ENCODE results near the gene IQSEC2. TPM values are rescaled to one million over a fixed set of nuclear protein-coding genes. Genes with fewer than 3 reads are reported as not detected.

IQSEC2 gene
- total and polyA plus RNA-seq, 2 of the 8 experiments (the other 6 are each of a cell fraction or from before 2014, with no cell fraction given) = 6.1 to 54.9 TPM

DNA sequence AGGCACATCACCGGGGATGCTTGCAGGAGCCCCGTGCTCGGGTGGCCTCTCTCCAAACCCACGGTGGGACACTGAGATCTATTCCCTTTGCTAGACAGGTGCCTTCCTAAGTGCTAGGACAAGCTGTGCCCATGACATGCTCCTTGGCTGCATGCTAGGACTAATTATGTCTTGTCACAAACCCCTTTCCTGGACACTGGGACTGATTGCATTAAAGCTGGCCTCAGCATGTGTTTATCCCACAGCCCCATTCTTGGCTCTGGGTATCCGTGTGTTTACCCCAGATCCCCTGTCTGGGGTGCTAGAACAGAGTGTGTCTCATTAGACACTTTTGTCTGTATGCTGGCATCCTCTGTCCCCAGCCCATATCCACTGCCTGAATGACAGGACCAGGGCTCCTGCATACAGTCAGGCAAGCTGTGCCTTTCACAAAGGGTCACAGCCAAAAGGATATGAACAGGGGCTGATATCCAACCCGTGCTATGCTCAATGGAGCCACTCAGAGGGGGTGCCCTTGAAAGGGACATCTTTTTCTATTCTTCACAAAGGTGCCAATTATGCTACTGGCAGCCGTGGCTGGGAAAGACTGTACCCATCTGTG is 9.2 kb upstream of the IQSEC2 start:
- POLR2A ChIA-PET (ENCODE audit: partially characterized antibody) = interaction anchor here (0.6 to 1.1 kb wide), 2 partner anchors 132 to 795 kb away, joined by 3 read pairs; partner anchors contain the start of genes RIBC1 and SMC1A

More for the DNA sequence above, 9.2 kb upstream of the IQSEC2 start:
- TF ChIP-seq SP4 (IDR thresholded peaks at IDR 0.05; ENCODE audit: low read length) (no peak), KDM5A (IDR thresholded peaks at IDR 0.05; ENCODE audit: low read length) (no peak), TEAD4 (IDR thresholded peaks at IDR 0.05; ENCODE audit: low read depth, low read length) (no peak), KDM4A (IDR thresholded peaks at IDR 0.05; ENCODE audit: low read depth, low read length, severe bottlenecking) (no peak), CHD1 (IDR thresholded peaks at IDR 0.05; ENCODE audit: low read depth, low read length) (no peak), SRF (IDR thresholded peaks at IDR 0.05; ENCODE audit: low read depth, low read length) (no peak), SAP30 (IDR thresholded peaks at IDR 0.05; ENCODE audit: insufficient read depth, insufficient replicate concordance, low read length) (no peak)
- TF ChIP-seq, protein P1, sequence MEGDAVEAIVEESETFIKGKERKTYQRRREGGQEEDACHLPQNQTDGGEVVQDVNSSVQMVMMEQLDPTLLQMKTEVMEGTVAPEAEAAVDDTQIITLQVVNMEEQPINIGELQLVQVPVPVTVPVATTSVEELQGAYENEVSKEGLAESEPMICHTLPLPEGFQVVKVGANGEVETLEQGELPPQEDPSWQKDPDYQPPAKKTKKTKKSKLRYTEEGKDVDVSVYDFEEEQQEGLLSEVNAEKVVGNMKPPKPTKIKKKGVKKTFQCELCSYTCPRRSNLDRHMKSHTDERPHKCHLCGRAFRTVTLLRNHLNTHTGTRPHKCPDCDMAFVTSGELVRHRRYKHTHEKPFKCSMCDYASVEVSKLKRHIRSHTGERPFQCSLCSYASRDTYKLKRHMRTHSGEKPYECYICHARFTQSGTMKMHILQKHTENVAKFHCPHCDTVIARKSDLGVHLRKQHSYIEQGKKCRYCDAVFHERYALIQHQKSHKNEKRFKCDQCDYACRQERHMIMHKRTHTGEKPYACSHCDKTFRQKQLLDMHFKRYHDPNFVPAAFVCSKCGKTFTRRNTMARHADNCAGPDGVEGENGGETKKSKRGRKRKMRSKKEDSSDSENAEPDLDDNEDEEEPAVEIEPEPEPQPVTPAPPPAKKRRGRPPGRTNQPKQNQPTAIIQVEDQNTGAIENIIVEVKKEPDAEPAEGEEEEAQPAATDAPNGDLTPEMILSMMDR (IDR thresholded peaks at IDR 0.05; ENCODE audit: control extremely low read depth in 1 of 3, insufficient read depth in 1 of 3, low read depth in 1 of 3, low read length in 3 of 3) = no peak
- H3K79me1 ChIP-seq (ENCODE audit: low read depth, low read length) = no peaks in the 10 kb centered on the region
- no peaks in the 10 kb centered on the region for H3K9me3 ChIP-seq (ENCODE audit: insufficient read depth in 2 of 2, low read depth in 1 of 2, low read length in 1 of 2)
- no peak overlapping the region for H3K18ac ChIP-seq (ENCODE audit: extremely low read depth, low read length)
- no peak overlapping the region for H2BK5ac ChIP-seq (ENCODE audit: low read depth, low read length)
- no peak overlapping the region for H3K9ac ChIP-seq (replicated peaks in 1 of 4; ENCODE audit: extremely low read depth in 1 of 4, low read depth in 3 of 4, low read length in 3 of 4)
- no peak overlapping the region for H4K91ac ChIP-seq (replicated peaks; ENCODE audit: insufficient read length, low read length)
- CTCF ChIA-PET (ENCODE audit: partially characterized antibody) = interaction anchor here (0.7 to 1.6 kb wide), 7 partner anchors 8 to 192 kb away, joined by 3 to 5 read pairs (median 3); no protein-coding TSS in a partner anchor
- H3K4ac ChIP-seq (replicated peaks; ENCODE audit: insufficient read length, low read depth, low read length) = no peak overlapping the region
- no peak overlapping the region for H3K14ac ChIP-seq (ENCODE audit: insufficient read length)
- H3K4me3 ChIP-seq (ENCODE audit: extremely low read depth in 1 of 4, insufficient read depth in 2 of 4, low read depth in 3 of 4, low read length in 4 of 4) = no peak overlapping the region
- H2AFZ ChIP-seq (ENCODE audit: low read length) = no peak overlapping the region
- H3K36me3 ChIP-seq (ENCODE audit: control insufficient read depth in 2 of 4, insufficient read depth in 4 of 4, low read length in 3 of 4) = no peaks in the 10 kb centered on the region
- no peak overlapping the region for H2BK20ac ChIP-seq (ENCODE audit: low read length)
- no peak for FAIRE-seq
- no peaks in the 10 kb centered on the region; a peak in 1 of 4 replicates for H3K79me2 ChIP-seq (ENCODE audit: control insufficient read depth in 1 of 2, insufficient read depth in 2 of 2, low read length in 2 of 2)
- H3K23me2 ChIP-seq (ENCODE audit: low read depth, low read length) = no peaks in the 10 kb centered on the region
- no peaks in the 10 kb centered on the region for H4K20me1 ChIP-seq (replicated peaks in 1 of 2; ENCODE audit: control insufficient read depth in 1 of 2, insufficient read depth in 2 of 2, low read length in 2 of 2)
- H2AK5ac ChIP-seq (ENCODE audit: low read depth, low read length) = no peak overlapping the region
- H3K27ac ChIP-seq (ENCODE audit: low read depth, low read length) = no peak overlapping the region
- H3K4me2 ChIP-seq (ENCODE audit: insufficient read depth in 1 of 2, low read depth in 2 of 2, low read length in 2 of 2) = no peak overlapping the region
- no peak overlapping the region for H2BK12ac ChIP-seq (ENCODE audit: low read depth, low read length)
- H3K23ac ChIP-seq (ENCODE audit: insufficient read length) = no peak overlapping the region
- no peak overlapping the region for H3K56ac ChIP-seq (replicated peaks; ENCODE audit: insufficient read length, low read depth, low read length)
- no peak overlapping the region for H4K8ac ChIP-seq (ENCODE audit: extremely low read depth, insufficient read depth, low read length)
- no peak for DNase-seq (ENCODE audit: low read depth in 1 of 2, low spot score in 2 of 2)
- no peak overlapping the region for H4K5ac ChIP-seq (ENCODE audit: insufficient read length, low read depth, low read length)
- no peak overlapping the region for H2BK15ac ChIP-seq (ENCODE audit: low read length)
- 92% methylated on average over 7 of the region's 7 CpGs; no CpG with 5 or more reads in 1 of the 2 experiments for WGBS, 2 experiments (ENCODE audit: extremely low coverage in 1 of 2, insufficient coverage in 1 of 2, insufficient read length in 1 of 2, insufficient replicate concordance in 2 of 2, low coverage in 1 of 2, low lambda C conversion rate in 2 of 2, missing lambda C conversion rate in 1 of 2)
- peaks cover 0 to 3% (median 0%) of the 10 kb centered on the region in 4 experiments; a peak in 4 of 7 replicates for H3K4me1 ChIP-seq (replicated peaks in 1 of 4; ENCODE audit: control insufficient read depth in 3 of 4, insufficient read depth in 4 of 4, low read length in 3 of 4)
- no peak overlapping the region for H2BK120ac ChIP-seq (replicated peaks; ENCODE audit: low read depth, low read length)
- no peaks in the 10 kb centered on the region for H3K27me3 ChIP-seq (replicated peaks in 1 of 4; ENCODE audit: control insufficient read depth in 3 of 4, extremely low read depth in 1 of 4, insufficient read depth in 3 of 4, low read length in 3 of 4)

Measured in H1 (cell line).